ENCODE measurements around the gene MVB12B.
A peak's percentile ranks its signal among the peaks of the same experiment; 100 is the strongest.
"Not testable (repeated sequence)": the region's sequence is repeated elsewhere in the genome, so short reads cannot be mapped to it uniquely, and the experiment has no call there.

The MVB12B gene

GRCh38 chr9:126326228-126327005 is at the start of gene MVB12B:
MVB12B (plus strand) TSS chr9:126326829; CDS start chr9:126326930, 101 bp downstream.
- no peak for DNase-seq

GRCh38 chr9:126283799-126284465 is 42.7 kb upstream of the MVB12B start:
- no peak for DNase-seq

- DNase-seq = not testable (repeated sequence)
Measured at GRCh38 chr9:126285652-126286051, 41.0 kb upstream of the MVB12B start.

- DNase-seq = no peak
Measured at GRCh38 chr9:126287166-126287866, 39.3 kb upstream of the MVB12B start.

GRCh38 chr9:126290871-126291270 is 35.8 kb upstream of the MVB12B start:
- no peak for DNase-seq

- DNase-seq = no peak
Measured at GRCh38 chr9:126291925-126292324, 34.7 kb upstream of the MVB12B start.

- no peak for DNase-seq
Measured at GRCh38 chr9:126292736-126293521, 33.7 kb upstream of the MVB12B start.

- peak; percentile 4 for DNase-seq
Measured at GRCh38 chr9:126293522-126293889, 33.1 kb upstream of the MVB12B start.

- no peak for DNase-seq
Measured at GRCh38 chr9:126294331-126295081, 32.1 kb upstream of the MVB12B start.

GRCh38 chr9:126295082-126295477 is 31.5 kb upstream of the MVB12B start:
- DNase-seq = no peak

- no peak for DNase-seq
Measured at GRCh38 chr9:126295516-126295915, 31.1 kb upstream of the MVB12B start.

GRCh38 chr9:126295936-126296600 is 30.6 kb upstream of the MVB12B start:
- no peak for DNase-seq

GRCh38 chr9:126296687-126297086 is 29.9 kb upstream of the MVB12B start:
- DNase-seq = no peak

- DNase-seq = no peak
Measured at GRCh38 chr9:126297661-126298060, 29.0 kb upstream of the MVB12B start.

- peak; percentile 19 for DNase-seq
Measured at GRCh38 chr9:126298063-126298801, 28.4 kb upstream of the MVB12B start.

GRCh38 chr9:126299706-126300276 is 26.8 kb upstream of the MVB12B start:
- DNase-seq = no peak

- DNase-seq = no peak
Measured at GRCh38 chr9:126301196-126301595, 25.4 kb upstream of the MVB12B start.

- DNase-seq = peak; percentile 71
Measured at GRCh38 chr9:126301985-126302603, 24.5 kb upstream of the MVB12B start.

GRCh38 chr9:126302730-126303129 is 23.9 kb upstream of the MVB12B start:
- DNase-seq = no peak

GRCh38 chr9:126303488-126303887 is 23.1 kb upstream of the MVB12B start:
- no peak for DNase-seq

All from NCI-H2171 treated with DMSO at 0.1 percent for 48 hours (cell line).